ENCODE results near the gene CNPY1.

CNPY1 gene

GRCh38 chr7:155489862-155490696 lies 56.3 kb downstream of the CNPY1 start:
- H3K27ac ChIP-seq, result no peak overlapping the region
- DNase-seq (ENCODE audit: low spot score), result no peak
- POLR2A ChIA-PET (ENCODE audit: low non-redundant PET), result no interaction called here
- CTCF ChIA-PET, result no interaction called here
- no peak for TF ChIP-seq CTCF (conservative IDR thresholded peaks at IDR 0.05; ENCODE audit: low read depth)

GRCh38 chr7:155489158-155489840 lies 57.1 kb downstream of the CNPY1 start:
- TF ChIP-seq CTCF (conservative IDR thresholded peaks at IDR 0.05; ENCODE audit: low read depth), result no peak
- ChIA-PET POLR2A (ENCODE audit: low non-redundant PET) (no interaction called here), CTCF (no interaction called here)
- DNase-seq (ENCODE audit: low spot score), result no peak
- no peak overlapping the region for H3K27ac ChIP-seq

- ChIA-PET POLR2A (ENCODE audit: low non-redundant PET) (no interaction called here), CTCF (no interaction called here)
- DNase-seq (ENCODE audit: low spot score), result no peak
- no peak for TF ChIP-seq CTCF (conservative IDR thresholded peaks at IDR 0.05; ENCODE audit: low read depth)
- H3K27ac ChIP-seq, result no peak overlapping the region
Measured at GRCh38 chr7:155488483-155489127, 57.8 kb downstream of the CNPY1 start.

- POLR2A ChIA-PET (ENCODE audit: low non-redundant PET), result no interaction called here
- DNase-seq (ENCODE audit: low spot score), result no peak
- CTCF ChIA-PET, result interaction anchor here (0.6 kb wide), 1 partner anchor 191 kb away, joined by 4 read pairs; no protein-coding TSS in a partner anchor
- no peak for TF ChIP-seq CTCF (conservative IDR thresholded peaks at IDR 0.05; ENCODE audit: low read depth)
- H3K27ac ChIP-seq, result no peak overlapping the region
Measured at GRCh38 chr7:155487509-155488482, 58.6 kb downstream of the CNPY1 start.

GRCh38 chr7:155486783-155487508 lies 59.4 kb downstream of the CNPY1 start:
- H3K27ac ChIP-seq, result no peak overlapping the region
- no peak for TF ChIP-seq CTCF (conservative IDR thresholded peaks at IDR 0.05; ENCODE audit: low read depth)
- CTCF ChIA-PET, result interaction anchor here (0.6 kb wide), 1 partner anchor 191 kb away, joined by 4 read pairs; no protein-coding TSS in a partner anchor
- DNase-seq (ENCODE audit: low spot score), result no peak
- POLR2A ChIA-PET (ENCODE audit: low non-redundant PET), result no interaction called here

Data from RWPE1 (cell line).